ENCODE measurements around the gene ABCC1.

DNA sequence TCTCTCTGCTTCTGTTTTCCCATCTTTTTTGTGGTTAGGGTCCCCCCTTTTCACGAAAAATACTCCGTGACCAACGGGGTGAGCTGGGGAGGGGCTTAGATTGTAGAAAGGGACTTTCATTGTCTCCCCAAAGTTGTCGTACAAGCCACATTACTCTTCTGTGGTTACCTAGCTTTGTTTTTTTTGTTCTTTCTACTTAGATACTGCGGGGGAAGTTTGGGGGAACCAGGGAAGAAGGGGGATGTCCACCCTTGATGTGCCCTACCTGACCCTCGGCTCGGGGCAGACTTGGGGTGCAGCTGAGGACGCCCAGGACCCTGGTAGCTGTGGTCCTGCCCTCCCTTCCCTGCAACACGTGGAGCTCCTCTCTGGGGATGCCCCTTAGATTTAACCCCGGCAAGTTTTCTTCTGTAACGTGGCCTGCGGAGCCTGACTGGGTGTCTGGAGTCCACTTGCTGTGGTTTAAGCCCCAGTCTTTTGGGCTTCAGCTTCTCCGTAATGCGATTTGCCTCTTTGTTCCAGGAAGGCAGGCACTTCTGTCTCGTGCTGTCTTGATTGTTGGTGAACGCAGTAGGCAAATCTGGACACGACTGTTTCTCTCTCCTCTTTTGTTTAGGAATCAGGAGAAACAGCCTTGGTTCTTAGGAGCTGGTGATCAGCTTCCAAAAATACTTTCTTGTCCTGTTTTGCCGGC lies 892 bp downstream of the ABCC1 start:
- no peak for TF ChIP-seq EZH2 (IDR thresholded peaks at IDR 0.05; ENCODE audit: low read length, missing control alignments)
- TF ChIP-seq, protein P1, sequence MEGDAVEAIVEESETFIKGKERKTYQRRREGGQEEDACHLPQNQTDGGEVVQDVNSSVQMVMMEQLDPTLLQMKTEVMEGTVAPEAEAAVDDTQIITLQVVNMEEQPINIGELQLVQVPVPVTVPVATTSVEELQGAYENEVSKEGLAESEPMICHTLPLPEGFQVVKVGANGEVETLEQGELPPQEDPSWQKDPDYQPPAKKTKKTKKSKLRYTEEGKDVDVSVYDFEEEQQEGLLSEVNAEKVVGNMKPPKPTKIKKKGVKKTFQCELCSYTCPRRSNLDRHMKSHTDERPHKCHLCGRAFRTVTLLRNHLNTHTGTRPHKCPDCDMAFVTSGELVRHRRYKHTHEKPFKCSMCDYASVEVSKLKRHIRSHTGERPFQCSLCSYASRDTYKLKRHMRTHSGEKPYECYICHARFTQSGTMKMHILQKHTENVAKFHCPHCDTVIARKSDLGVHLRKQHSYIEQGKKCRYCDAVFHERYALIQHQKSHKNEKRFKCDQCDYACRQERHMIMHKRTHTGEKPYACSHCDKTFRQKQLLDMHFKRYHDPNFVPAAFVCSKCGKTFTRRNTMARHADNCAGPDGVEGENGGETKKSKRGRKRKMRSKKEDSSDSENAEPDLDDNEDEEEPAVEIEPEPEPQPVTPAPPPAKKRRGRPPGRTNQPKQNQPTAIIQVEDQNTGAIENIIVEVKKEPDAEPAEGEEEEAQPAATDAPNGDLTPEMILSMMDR (conservative IDR thresholded peaks at IDR 0.05 in 1 of 2, IDR thresholded peaks at IDR 0.05 in 1 of 2; ENCODE audit: low read depth in 1 of 2, low read length in 2 of 2), result no peak
